Stimulated activated CD8-positive, alpha-beta memory T cell treated with anti-CD3 and anti-CD28 coated beads, Interleukin-7, amount 100 ng/mL, for 48 hours (primary cell): ENCODE data around the gene TAF1.
"Not testable (repeated sequence)": the region's sequence is repeated elsewhere in the genome, so short reads cannot be mapped to it uniquely, and the experiment has no call there.

Experiments used
- DNase-seq, 2 donors: peaks; one replicate each; pipeline ENCODE4 v3.0.0-alpha.2; 2020; ENCODE audit warnings: low read depth in 1 of 2; ENCODE audit errors: extremely low read depth in 1 of 2

Gene TAF1

DNA sequence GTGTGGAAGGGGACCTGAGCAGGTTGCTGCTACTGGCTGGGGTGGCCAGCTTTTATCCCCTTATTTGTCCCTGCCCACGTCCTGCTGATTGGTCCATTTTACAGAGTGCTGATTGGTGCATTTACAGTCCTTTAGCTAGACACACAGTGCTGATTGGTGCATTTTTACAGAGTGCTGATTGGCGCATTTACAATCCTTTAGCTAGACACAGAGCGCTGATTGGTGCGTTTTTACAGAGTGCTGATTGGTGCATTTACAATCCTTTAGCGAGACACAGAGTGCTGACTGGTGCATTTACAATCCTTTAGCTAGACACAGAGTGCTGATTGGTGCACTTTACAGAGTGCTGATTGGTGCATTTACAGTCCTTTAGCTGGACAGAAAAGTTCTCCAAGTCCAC, 135.9 kb downstream of the TAF1 start:
- DNase-seq = not testable (repeated sequence)

DNA sequence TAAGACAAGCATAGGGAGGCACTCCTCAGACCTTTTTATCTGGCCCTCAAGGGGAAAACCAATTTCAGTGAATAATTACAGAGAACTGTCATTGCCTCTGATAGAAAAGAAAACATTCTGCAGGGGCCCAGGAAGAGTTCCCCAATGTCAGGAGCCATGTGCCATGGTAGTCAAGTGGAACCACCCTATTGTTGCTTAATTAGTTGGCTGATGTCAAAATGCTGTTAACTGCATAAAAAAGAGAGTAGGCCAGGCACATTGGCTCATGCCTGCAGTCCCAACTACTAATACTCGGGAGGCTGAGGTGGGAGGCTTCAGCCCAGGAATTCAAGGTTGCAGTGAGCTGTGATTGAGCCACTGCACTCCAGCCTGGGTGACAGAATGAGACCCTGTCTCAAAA, 138.2 kb downstream of the TAF1 start:
- no peak for DNase-seq

DNA sequence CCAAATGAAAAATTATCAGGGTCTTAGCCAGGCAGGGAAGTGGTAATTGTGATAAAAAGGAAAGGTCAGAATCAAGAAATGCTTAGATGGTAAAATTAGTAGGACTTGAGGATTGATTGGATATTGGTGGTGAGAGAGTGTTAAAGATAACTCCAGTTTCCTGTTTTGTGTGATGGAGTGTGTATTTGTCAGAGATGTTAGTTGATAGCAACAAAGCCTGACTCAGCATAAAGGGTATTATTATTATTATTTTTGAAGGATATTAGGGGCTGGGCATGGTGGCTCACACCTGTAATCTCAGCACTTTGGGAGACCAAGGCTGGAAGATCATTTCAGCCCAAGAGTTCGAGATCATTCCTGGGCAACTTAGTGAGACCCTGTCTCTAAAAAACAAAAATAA, 143.1 kb downstream of the TAF1 start:
- no peak for DNase-seq

DNA sequence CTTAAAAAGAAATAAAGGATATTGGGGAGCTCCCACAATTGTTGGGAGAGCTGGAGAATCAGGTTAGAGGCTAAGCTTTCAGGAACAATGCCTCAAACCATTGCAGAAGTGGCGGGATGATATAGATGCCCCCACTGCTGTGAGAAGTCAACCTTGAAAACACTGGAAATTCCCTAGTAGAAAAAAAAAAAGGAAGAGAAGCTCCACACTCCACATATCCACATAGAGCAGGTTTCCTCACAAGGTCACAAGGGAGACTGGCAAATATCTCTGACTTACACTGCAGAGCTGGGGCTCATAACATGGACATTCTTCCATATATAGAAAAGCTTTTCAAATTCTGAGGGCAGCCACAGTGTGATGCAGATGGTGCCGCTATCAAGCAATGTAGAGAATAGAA, 144.0 kb downstream of the TAF1 start:
- DNase-seq = no peak

DNA sequence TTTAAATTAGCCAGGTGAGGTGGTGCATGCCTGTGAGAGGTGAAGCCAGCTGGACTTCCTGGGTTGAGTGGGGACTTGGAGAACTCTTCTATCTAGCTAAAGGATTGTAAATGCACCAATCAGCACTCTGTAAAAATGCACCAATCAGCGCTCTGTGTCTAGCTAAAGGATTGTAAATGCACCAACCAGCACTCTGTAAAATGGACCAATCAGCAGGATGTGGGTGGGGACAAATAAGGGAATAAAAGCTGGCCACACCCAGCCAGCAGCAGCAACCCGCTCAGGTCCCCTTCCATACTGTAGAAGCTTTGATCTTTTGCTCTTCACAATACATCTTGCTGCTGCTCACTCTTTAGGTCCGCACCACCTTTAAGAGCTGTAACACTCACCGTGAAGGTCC, 147.6 kb downstream of the TAF1 start:
- DNase-seq = not testable (repeated sequence)

GRCh38 chrX:71514367-71515037, 148.3 kb downstream of the TAF1 start:
- no peak for DNase-seq

DNA sequence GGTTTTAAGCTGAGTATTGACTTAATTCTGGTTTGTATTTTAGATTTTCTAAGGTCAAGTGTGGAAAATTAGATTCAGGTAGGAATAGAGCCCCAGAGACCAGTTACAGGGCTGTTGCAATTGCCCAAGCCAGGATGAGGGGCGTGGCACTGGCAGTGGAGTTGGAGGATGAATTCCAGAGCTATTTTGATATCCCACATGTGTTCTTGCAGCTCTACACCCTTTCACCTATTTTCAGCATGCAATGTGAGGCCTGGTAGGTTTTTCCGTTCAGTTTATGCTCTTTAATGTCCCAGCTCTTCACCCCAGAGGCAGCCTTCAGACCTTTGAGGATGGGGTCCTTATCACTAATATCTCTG, 148.9 kb downstream of the TAF1 start:
- no peak for DNase-seq
